Measurements from ENCODE around the gene IRX5. TPM values are rescaled to one million over a fixed set of nuclear protein-coding genes. Genes with fewer than 3 reads are reported as not detected.

The IRX5 gene
- 11.6 TPM for total RNA-seq
- long read RNA-seq, transcript IRX5-202 (3 exons, 2,401 nt), result major isoform, 31 of 37 reads
- long read RNA-seq, partial matches to known transcripts, result 0 of 37 reads
- long read RNA-seq, other reads (novel, unspliced or antisense), result 5 of 37 reads

- peak; percentile 76 for ATAC-seq (ENCODE audit: poor library complexity)
- intact Hi-C loops (cut with DNase I), result loop anchor here (5.0 to 10.0 kb wide), 4 partner anchors 425 to 735 kb away; partner anchors contain the start of gene IRX3
- peak; percentile 92 for DNase-seq
These were observed at the start of gene IRX5 for GRCh38 chr16:54930005-54930868. TSS of gene IRX5 (plus strand) at chr16:54930865. CDS start at chr16:54931199, 334 bp downstream.

- ATAC-seq (ENCODE audit: poor library complexity), result no peak
- intact Hi-C loops (cut with DNase I), result no loop called here
These were observed 48.1 kb upstream of the IRX5 start for GRCh38 chr16:54882556-54882955.

GRCh38 chr16:54883358-54883757 lies 47.3 kb upstream of the IRX5 start:
- intact Hi-C loops (cut with DNase I), result no loop called here
- DNase-seq (no peak), ATAC-seq (ENCODE audit: poor library complexity) (no peak)

More at GRCh38 chr16:54882556-54882955, 48.1 kb upstream of the IRX5 start:
- no peak for DNase-seq

- intact Hi-C loops (cut with DNase I), result no loop called here
- DNase-seq (no peak), ATAC-seq (ENCODE audit: poor library complexity) (no peak)
These were observed 44.6 kb upstream of the IRX5 start for GRCh38 chr16:54886078-54886477.

GRCh38 chr16:54890381-54890780 lies 40.3 kb upstream of the IRX5 start:
- ATAC-seq (ENCODE audit: poor library complexity), result peak; percentile 82
- intact Hi-C loops (cut with DNase I), result no loop called here

GRCh38 chr16:54891346-54891745 lies 39.3 kb upstream of the IRX5 start:
- ATAC-seq (ENCODE audit: poor library complexity) (no peak), DNase-seq (no peak)
- intact Hi-C loops (cut with DNase I), result no loop called here

More at GRCh38 chr16:54890381-54890780, 40.3 kb upstream of the IRX5 start:
- DNase-seq, result no peak

- intact Hi-C loops (cut with DNase I), result no loop called here
- no peak for DNase-seq
- no peak for ATAC-seq (ENCODE audit: poor library complexity)
These were observed 37.7 kb upstream of the IRX5 start for GRCh38 chr16:54892981-54893380.

- DNase-seq, result no peak
- no peak for ATAC-seq (ENCODE audit: poor library complexity)
- intact Hi-C loops (cut with DNase I), result no loop called here
These were observed 32.7 kb upstream of the IRX5 start for GRCh38 chr16:54897930-54898329.

- intact Hi-C loops (cut with DNase I), result no loop called here
- DNase-seq (no peak), ATAC-seq (ENCODE audit: poor library complexity) (no peak)
These were observed 29.1 kb upstream of the IRX5 start for GRCh38 chr16:54901606-54902005.

GRCh38 chr16:54903047-54903446 lies 27.6 kb upstream of the IRX5 start:
- ATAC-seq (ENCODE audit: poor library complexity) (no peak), DNase-seq (no peak)
- intact Hi-C loops (cut with DNase I), result no loop called here

- no peak for DNase-seq
- no peak for ATAC-seq (ENCODE audit: poor library complexity)
- intact Hi-C loops (cut with DNase I), result no loop called here
These were observed 19.6 kb upstream of the IRX5 start for GRCh38 chr16:54911079-54911478.

- no peak for DNase-seq
- intact Hi-C loops (cut with DNase I), result no loop called here
- peak; percentile 55 for ATAC-seq (ENCODE audit: poor library complexity)
These were observed 17.9 kb upstream of the IRX5 start for GRCh38 chr16:54912720-54913119.

GRCh38 chr16:54921206-54921824 lies 9.3 kb upstream of the IRX5 start:
- ATAC-seq (ENCODE audit: poor library complexity), result no peak
- no peak for DNase-seq
- intact Hi-C loops (cut with DNase I), result no loop called here

GRCh38 chr16:54923055-54923473 lies 7.6 kb upstream of the IRX5 start:
- ATAC-seq (ENCODE audit: poor library complexity) (peak; percentile 65), DNase-seq (no peak)
- intact Hi-C loops (cut with DNase I), result no loop called here

- intact Hi-C loops (cut with DNase I), result no loop called here
- DNase-seq (no peak), ATAC-seq (ENCODE audit: poor library complexity) (no peak)
These were observed 6.7 kb upstream of the IRX5 start for GRCh38 chr16:54923988-54924387.

- DNase-seq (no peak), ATAC-seq (ENCODE audit: poor library complexity) (no peak)
- intact Hi-C loops (cut with DNase I), result no loop called here
These were observed 4.4 kb upstream of the IRX5 start for GRCh38 chr16:54926166-54926838.

GRCh38 chr16:54927125-54928015 lies 3.3 kb upstream of the IRX5 start:
- ATAC-seq (ENCODE audit: poor library complexity) (no peak), DNase-seq (no peak)
- intact Hi-C loops (cut with DNase I), result no loop called here

GRCh38 chr16:54928016-54928356 lies 2.7 kb upstream of the IRX5 start:
- ATAC-seq (ENCODE audit: poor library complexity), result no peak
- intact Hi-C loops (cut with DNase I), result no loop called here

More at GRCh38 chr16:54928016-54928356, 2.7 kb upstream of the IRX5 start:
- DNase-seq, result peak; percentile 42
